Panc1 (cell line): ENCODE measurements around the gene MEAK7. TPM values are rescaled to one million over a fixed set of nuclear protein-coding genes. Genes with fewer than 3 reads are reported as not detected.

ENCODE experiments used
- ATAC-seq: fragments of 200-7000 bp; cut with Tn5 transposase; 2 replicates; pipeline ENCODE4 v1.9.1; 2020; ENCODE audit warnings: mild to moderate bottlenecking, moderate library complexity
- BruUV-seq: library from RNA; stranded (reverse); fragments of 400-500 nt; replicated peaks from 2 replicates; lab custom pipeline; 2021; lab: Mats Ljungman, UMichigan
- CTCF ChIA-PET: fragments of 300-600 bp; sonication (Branson Sonifier 250); formaldehyde crosslinking; loops from one replicate; lab custom pipeline; 2022; ENCODE audit warnings: antibody characterized with exemption; lab: Charles Lee
- POLR2A ChIA-PET: fragments of 300-600 bp; sonication (Branson Sonifier 250); formaldehyde crosslinking; loops from one replicate; lab custom pipeline; 2022; ENCODE audit warnings: antibody characterized with exemption; lab: Charles Lee
- DNase-seq: peaks from one replicate; pipeline ENCODE4 v3.0.0-alpha.2; 2010; ENCODE audit warnings: low read depth, low spot score
- H3K27ac ChIP-seq: 2 replicates; pipeline ENCODE4 v1.5.1; 2011; ENCODE audit warnings: mild to moderate bottlenecking, low read length, inconsistent platforms
- H3K27me3 ChIP-seq: fragments of 200-500 bp; sonication (Bioruptor generic); 2 replicates; pipeline ENCODE4 v1.6.0; 2014; ENCODE audit warnings: low read length, inconsistent platforms; ENCODE audit not compliant: control insufficient read depth, insufficient read depth
- H3K36me3 ChIP-seq: fragments of 200-500 bp; sonication (Bioruptor generic); 2 replicates; pipeline ENCODE4 v1.5.1; 2014; ENCODE audit warnings: inconsistent platforms, mild to moderate bottlenecking, low read length, moderate library complexity; ENCODE audit not compliant: control insufficient read depth, insufficient read depth
- H3K4me1 ChIP-seq: 2 replicates; pipeline ENCODE4 v1.5.1; 2011; ENCODE audit warnings: inconsistent platforms, mild to moderate bottlenecking, low read length, moderate library complexity; ENCODE audit not compliant: control insufficient read depth, insufficient read depth
- H3K4me3 ChIP-seq, 2 experiments: 2 replicates each; pipeline ENCODE4 v1.5.1; 2011 to 2012; ENCODE audit warnings: low read depth in 2 of 2, low read length in 2 of 2, mild to moderate bottlenecking in 2 of 2, inconsistent platforms in 1 of 2, moderate library complexity in 1 of 2
- H3K9me3 ChIP-seq: fragments of 200-500 bp; sonication (Bioruptor generic); 2 replicates; pipeline ENCODE4 v1.5.1; 2014; ENCODE audit warnings: low read depth, mild to moderate bottlenecking, inconsistent platforms, low read length, moderate library complexity; ENCODE audit not compliant: control insufficient read depth, insufficient read depth
- CTCF ChIP-seq: fragments of 450-650 bp; IDR thresholded peaks from 2 replicates; pipeline ENCODE4 v1.5.1; 2017; ENCODE audit warnings: mild to moderate bottlenecking
- POLR2AphosphoS5 ChIP-seq: IDR thresholded peaks from 2 replicates; pipeline ENCODE4 v1.6.1; 2012; ENCODE audit warnings: mild to moderate bottlenecking, low read depth, low read length, moderate library complexity
- REST ChIP-seq, 2 experiments: IDR thresholded peaks; 2 replicates each; pipeline ENCODE4 v1.6.1; 2011 to 2012; ENCODE audit warnings: low read depth in 2 of 2, control low read depth in 1 of 2, low read length in 1 of 2, mild to moderate bottlenecking in 1 of 2, moderate library complexity in 1 of 2; ENCODE audit not compliant: insufficient read depth in 1 of 2
- SIN3A ChIP-seq: IDR thresholded peaks from 2 replicates; pipeline ENCODE4 v1.6.1; 2012; ENCODE audit warnings: low read depth, mild to moderate bottlenecking, low read length, moderate library complexity, borderline replicate concordance; ENCODE audit not compliant: insufficient read depth
- TCF7L2 ChIP-seq: IDR thresholded peaks from 2 replicates; pipeline ENCODE4 v1.6.1; 2011; ENCODE audit warnings: mild to moderate bottlenecking, low read depth, low read length, inconsistent platforms
- in situ Hi-C: cut with HindIII; loops from 2 replicates; pipeline ENCODE4 v1.10.0; 2016; ENCODE audit warnings: low sequenced_read_pairs, low pct_unique_long_range_greater_than_20kb
- intact Hi-C: fragments of 100-400 bp; cut with micrococcal nuclease; formaldehyde crosslinking; loops from one replicate; pipeline ENCODE4 v1.10.0; 2022; ENCODE audit not compliant: unreplicated experiment
- total RNA-seq: library from RNA; stranded (reverse); gene quantifications from one replicate; pipeline ENCODE4 v1.2.1, GENCODE V29; 2021; ENCODE audit not compliant: unreplicated experiment

The MEAK7 gene
- total RNA-seq, 1 experiment from 2014 or later = 17.2 TPM

GRCh38 chr16:84485255-84486010 is 19.0 kb downstream of the MEAK7 start:
- CTCF ChIA-PET = no interaction called here
- no peaks in the 10 kb centered on the region for H3K27me3 ChIP-seq
- no peaks in the 10 kb centered on the region for H3K9me3 ChIP-seq
- TF ChIP-seq SIN3A = no peak
- no peak for TF ChIP-seq POLR2AphosphoS5
- no peak for TF ChIP-seq CTCF
- no peak for TF ChIP-seq TCF7L2
- TF ChIP-seq REST (IDR thresholded peaks at IDR 0.05; ENCODE audit: insufficient read depth in 1 of 2, low read depth in 2 of 2, low read length in 1 of 2) = no peak
- no peak overlapping the region for H3K27ac ChIP-seq
- intact Hi-C loops = loop anchor here (10.0 kb wide), 1 partner anchor 301 kb away; the partner anchor contains the start of gene TAF1C
- no peak overlapping the region for H3K4me3 ChIP-seq
- DNase-seq = no peak
- H3K36me3 ChIP-seq = no peaks in the 10 kb centered on the region; the same call in 1 of the 2 replicates
- ATAC-seq = no peak
- no TSS peak for BruUV-seq
- in situ Hi-C loops = no loop called here
- H3K4me1 ChIP-seq = no peaks in the 10 kb centered on the region
- POLR2A ChIA-PET = no interaction called here

GRCh38 chr16:84484579-84485254 is 19.7 kb downstream of the MEAK7 start:
- Histone ChIP-seq H3K4me1 (no peaks in the 10 kb centered on the region), H3K36me3 (no peaks in the 10 kb centered on the region; the same call in 1 of the 2 replicates), H3K9me3 (no peaks in the 10 kb centered on the region), H3K27ac (no peak overlapping the region), H3K4me3 (no peak overlapping the region), H3K27me3 (no peaks in the 10 kb centered on the region)
- no peak for TF ChIP-seq REST (IDR thresholded peaks at IDR 0.05; ENCODE audit: insufficient read depth in 1 of 2, low read depth in 2 of 2, low read length in 1 of 2)
- TF ChIP-seq CTCF = peak; percentile 75
- ChIA-PET CTCF (no interaction called here), POLR2A (no interaction called here)
- intact Hi-C loops (loop anchor here (10.0 kb wide), 1 partner anchor 300 kb away; the partner anchor contains the start of gene TAF1C), in situ Hi-C loops (no loop called here)
- DNase-seq (no peak), ATAC-seq (peak; percentile 78)
- no TSS peak for BruUV-seq
